HG02759 (cell line): Measurements from ENCODE around the gene RHBDL2.
"Not testable (repeated sequence)": the region's sequence is repeated elsewhere in the genome, so short reads cannot be mapped to it uniquely, and the experiment has no call there.

Source experiments
- ATAC-seq: cut with Tn5 transposase; IDR thresholded peaks from one replicate; pipeline ENCODE4 v1.9.1; 2021; ENCODE audit warnings: mild to moderate bottlenecking, moderate library complexity; ENCODE audit not compliant: unreplicated experiment

Gene RHBDL2, protein sequence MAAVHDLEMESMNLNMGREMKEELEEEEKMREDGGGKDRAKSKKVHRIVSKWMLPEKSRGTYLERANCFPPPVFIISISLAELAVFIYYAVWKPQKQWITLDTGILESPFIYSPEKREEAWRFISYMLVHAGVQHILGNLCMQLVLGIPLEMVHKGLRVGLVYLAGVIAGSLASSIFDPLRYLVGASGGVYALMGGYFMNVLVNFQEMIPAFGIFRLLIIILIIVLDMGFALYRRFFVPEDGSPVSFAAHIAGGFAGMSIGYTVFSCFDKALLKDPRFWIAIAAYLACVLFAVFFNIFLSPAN

DNA sequence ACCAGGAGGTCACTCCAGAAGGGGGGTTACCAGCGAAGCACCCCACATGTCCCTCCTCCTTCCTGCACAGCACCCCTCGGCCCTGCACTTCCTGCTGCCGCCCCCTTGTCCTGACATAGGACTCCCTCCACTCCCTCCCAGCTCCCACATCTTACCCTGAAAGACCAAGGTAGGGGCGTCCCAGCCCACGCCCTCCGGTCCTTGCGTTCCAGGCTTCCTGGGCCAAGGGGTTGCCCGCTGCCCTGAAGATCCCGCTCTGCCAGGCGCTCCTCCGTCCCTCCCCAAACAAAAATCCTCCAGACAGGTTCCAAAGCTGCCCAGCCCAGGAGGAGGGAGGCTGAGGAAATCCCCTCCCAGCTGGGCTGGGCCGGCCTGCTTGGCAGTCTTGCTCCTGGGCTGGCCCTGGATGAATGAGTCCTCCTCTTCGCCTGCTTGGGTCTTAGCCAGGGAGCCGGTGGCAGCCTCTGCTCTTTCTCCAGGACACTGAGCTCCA lies at the start of gene RHBDL2:
TSS of gene RHBDL2 (minus strand) at position 304 of the 493 bp plus-strand sequence. CDS start 22,618 bp downstream, outside the sequence.
- no peak for ATAC-seq

DNA sequence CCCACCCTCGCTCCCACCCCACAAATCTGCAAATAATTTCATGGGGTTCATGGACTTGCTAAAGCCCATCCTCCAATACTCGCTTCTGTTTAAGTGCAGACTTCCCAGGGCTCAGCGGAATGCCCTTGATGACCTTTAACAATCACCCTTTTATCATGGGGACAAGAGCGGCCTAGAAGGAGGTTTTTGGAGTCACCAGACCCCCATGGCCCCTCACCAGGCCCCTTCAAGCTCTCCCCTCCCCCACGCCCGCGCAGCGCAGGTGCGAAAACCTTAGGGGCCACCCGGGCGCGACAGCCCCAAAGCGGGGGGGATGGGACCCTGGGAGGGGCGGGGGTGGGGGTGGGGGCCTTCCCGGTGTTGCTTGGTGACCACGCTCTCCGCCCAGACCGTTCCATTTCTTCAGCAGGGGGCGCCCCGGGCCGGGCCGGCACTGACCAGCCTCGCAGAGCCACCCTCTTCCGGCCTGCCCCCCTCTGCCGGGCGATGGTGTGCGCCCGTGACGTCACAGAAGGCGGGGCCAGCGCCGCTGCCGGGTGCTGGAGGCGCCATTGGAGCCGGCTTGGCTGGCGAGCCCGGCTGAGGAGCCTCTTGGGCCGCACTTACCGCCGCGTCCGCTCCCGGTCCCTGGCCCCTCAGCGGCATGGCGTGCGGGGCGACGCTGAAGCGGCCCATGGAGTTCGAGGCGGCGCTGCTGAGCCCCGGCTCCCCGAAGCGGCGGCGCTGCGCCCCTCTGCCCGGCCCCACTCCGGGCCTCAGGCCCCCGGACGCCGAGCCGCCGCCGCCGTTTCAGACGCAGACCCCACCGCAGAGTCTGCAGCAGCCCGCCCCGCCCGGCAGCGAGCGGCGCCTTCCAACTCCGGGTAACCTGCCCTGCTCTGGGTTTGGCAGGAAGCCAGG lies 49.4 kb upstream of the RHBDL2 start, which contains the start of gene AKIRIN1:
TSS of gene AKIRIN1 (plus strand) at position 539 of the 900 bp plus-strand sequence. CDS start at position 644, 105 bp downstream.
- peak; percentile 96 for ATAC-seq

DNA sequence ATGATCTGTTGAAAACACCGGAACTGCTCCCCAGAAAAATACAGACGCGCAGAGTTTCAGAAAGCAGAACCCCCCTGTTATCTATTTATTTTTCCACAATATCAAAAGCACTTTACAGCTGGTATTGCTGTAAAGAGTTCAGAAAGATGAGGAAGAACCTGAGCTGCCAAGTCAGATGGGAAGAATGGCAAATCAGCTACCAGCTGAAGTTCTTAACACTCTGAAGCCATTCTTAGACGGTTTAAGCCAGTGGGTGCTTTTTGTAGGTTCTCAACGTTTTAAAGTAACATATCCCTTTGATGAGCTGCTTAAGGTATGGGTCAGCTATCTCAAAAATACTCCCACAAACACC lies 48.7 kb upstream of the RHBDL2 start:
- no peak for ATAC-seq

DNA sequence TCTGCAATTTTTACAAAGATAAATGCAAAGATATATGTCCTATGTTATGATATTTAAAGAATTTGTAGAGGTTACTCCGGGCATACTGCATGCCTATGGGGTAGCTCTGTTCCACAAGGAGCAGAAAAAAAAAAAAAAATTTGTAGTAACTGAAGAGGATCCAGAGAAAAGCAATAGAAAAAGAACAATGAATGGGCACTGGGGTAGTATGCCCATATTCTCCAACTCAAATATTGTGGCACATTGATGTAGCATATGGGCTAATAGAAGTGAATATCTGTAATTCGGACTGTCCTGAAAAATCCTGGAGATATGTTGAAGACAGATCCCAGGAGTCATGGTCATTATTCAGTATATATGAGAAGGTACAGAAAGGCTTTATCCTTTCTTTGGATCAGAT lies 48.3 kb upstream of the RHBDL2 start:
- no peak for ATAC-seq

DNA sequence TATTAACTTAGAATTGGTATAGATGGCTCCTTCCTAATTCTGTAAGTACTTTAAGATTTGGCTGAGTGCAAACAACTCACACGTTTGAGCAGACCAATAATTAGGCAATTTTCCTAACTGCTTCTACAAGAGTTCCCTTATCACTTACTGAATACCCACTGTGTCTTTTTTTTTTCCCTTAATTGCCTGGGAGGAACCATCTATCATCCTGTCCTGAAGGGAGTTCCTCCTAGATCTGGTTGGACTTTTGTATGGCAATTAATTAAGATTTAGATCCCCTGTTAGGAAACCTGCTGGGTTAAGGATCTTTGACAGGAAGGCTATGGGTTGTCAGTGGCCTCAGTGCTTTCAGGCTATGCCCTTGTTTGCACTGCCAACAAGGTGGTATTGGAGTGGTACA lies 37.8 kb upstream of the RHBDL2 start:
- ATAC-seq, result not testable (repeated sequence)

DNA sequence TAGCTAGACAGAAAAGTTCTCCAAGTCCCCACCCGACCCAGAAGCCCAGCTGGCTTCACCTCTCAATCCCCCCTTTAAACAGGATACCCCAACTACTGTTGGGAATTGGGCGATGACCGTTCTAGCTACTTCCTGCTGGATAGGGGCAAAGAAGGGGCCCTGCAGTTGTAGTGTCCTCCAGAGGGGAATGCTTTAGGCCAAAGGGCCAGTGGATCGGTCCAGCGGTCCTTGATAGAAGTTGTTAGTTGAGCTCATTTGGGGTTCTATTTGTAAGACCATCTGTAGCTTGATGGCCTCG lies 36.6 kb upstream of the RHBDL2 start:
- not testable (repeated sequence) for ATAC-seq

DNA sequence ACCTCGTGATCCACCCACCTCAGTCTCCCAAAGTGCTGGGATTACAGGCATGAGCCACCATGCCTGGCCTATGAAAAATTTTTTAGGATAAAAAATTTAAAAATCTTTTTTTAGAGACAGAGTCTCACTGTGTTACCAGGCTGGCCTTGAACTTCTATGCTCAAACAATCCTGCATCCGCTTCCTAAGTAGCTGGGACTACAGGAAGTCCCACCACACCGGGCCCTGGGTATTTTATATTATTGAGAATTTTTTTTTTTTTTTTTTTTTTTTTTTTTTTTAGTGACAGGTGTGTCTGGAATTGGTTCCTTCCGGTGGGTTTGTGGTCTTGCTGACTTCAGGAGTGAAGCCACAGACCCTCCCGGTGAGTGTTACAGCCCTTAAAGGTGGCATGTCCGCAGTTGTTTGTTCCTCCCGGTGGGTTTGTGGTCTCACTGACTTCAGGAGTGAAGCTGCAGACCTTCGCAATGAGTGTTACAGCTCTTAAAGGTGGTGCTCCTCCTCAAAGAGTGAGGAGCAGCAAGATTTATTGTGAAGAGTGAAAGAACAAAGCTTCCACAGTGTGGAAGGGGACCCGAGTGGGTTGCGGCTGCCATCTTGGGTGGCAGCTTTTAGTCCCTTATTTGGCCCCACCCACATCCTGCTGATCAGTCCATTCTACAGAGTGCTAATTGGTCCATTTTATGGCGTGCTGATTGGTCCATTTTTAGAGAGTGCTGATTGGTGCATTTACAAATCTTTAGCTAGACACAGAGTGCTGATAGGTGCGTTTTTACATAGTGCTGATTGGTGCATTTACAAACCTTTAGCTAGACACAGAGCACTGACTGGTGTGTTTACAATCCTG lies 36.0 kb upstream of the RHBDL2 start:
- not testable (repeated sequence) for ATAC-seq

DNA sequence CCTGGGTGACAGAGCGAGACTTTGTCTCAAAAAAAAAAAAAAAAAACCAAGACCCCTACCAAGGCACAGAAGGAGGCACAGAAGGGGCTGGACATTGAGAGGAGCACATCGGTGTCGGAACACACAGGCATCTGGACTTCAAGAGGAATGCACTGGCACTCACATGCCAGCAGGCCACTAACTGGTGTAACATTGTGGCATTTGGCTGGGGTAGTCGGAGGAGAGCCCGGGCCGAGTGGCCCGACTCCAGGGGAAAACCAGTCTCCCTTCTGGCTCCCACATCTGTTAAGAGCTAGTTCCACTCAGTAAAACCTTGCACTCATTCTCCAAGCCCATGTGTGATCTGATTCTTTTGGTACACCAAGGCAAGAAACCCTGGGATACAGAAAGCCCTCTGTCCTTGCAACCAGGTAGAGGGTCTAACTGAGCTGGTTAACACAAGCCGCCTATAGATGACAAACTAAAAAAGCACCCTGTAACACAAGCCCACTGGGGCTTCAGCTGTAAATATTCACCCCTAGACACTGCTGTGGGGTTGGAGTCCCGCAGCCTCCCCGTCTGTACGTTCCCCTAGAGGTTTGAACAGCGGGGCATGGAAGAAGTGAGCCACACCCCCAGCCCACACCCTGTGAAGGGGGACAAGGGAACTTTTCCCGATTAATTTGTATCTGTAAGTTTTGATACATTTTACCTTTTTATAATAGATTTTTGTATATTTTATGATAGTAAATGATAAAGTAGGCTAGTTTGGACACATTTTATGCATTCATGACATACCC lies 32.2 kb upstream of the RHBDL2 start:
- ATAC-seq, result no peak

DNA sequence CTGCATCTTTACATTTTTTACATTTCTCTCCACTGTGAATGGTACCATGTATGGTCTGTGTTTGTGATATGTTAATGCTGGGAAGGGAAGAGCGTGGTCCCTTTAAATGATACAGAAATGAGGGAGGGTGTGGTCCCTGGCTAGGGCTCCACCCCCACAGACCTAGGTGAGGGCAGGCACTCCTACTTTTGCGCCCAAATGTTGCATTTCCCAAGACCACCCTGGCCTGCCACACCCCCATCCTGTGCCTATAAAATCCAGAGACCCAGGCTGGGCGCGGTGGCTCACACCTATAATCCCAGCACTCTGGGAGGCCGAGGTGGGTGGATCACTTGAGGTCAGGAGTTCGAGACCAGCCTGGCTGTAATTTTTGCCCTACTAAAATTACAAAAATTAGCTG lies 31.5 kb upstream of the RHBDL2 start:
- ATAC-seq, result not testable (repeated sequence)

DNA sequence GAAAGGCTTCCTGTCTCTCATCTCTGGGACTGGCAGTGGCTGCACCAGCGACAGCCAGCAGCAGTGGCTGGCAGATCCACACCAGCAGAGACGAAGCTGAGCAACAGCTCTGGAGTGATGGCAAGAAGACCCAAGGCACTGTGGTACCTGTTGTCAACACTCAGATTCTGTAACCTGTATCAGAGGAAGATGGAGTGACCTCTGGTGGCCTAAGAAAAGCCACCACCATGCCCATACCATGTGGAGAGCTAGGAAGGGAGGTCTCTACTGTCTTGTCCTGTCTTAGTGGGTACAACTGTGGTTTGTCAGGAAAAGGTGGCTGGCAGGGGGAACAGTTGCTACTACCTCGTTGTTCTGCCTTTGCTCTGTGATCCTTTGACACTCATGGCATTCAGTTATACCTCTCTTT lies 22.5 kb upstream of the RHBDL2 start:
- no peak for ATAC-seq

DNA sequence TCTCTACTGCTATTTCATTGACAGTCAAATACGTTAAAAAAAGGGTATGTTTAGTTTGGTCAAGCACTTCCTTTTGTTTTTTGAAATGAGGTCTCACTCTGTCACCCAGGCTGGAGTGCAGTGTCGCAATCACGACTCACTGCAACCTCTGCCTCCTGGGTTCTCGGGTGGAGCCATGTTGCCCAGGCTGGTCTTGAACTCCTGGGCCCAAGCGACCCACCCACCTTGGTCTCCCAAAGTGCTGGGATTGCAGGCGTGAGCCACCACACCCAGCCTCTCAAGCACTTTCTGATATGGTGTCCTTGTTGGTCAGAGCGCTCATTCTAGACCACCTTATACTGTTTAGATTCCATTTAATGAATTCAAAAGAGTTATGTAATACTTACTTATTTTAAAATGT lies 20.9 kb upstream of the RHBDL2 start:
- no peak for ATAC-seq

DNA sequence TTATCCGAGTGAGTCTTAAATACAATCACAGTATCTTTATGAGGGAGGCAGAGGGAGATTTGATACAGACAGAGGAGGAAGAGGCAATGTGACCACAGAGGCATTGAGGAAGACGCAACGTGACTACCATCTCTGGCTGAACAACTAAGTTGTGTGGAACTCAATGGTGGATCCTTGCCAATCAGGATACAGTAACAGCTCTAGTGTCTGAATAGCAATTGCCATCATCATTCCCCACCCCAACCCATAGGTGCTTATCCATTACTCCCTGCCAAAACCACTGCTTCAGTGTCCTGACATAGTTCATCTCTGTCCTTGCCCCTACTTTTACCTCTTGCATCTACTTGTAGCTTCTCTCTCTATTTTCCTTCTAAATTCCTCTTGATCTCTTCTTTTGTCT lies 20.5 kb upstream of the RHBDL2 start:
- ATAC-seq, result no peak

DNA sequence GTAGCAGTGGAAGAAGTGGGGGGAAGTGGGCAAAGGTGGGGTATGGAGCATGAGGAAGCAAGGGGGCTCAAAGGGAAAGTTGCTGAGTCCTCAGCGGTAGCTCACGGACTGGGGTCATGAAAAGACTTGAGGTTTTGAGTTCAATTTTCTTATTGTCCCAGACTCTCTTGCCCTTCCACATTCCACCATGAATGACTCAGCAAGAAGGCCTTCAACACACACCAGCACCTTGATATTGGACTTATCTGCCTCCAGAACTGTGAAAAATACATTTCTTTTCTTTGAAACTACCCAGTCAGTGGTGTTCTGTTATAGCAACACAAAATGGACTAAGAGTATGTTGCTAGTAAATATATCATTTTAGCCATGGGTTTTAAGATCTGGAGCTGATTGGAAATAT lies 17.3 kb upstream of the RHBDL2 start:
- no peak for ATAC-seq

DNA sequence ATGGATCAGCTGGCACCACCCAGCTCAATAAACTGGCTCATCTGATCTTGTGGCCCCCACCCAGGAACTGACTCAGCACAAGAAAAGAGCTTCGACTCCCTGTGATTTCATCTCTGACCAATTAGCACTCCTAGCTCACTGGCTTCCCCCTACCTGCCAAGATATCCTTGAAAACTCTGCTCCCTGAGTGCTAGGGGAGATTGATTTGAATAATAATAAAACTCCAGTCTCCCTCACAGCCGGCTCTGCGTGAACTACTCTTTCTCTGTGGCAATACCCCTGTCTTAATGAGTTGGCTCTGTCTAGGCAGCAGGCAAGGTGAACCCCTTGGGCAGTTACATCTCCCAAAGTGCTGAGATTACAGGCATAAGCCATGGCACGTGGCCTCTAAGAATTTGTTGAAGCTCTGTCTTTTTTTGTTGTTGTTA lies 11.8 kb upstream of the RHBDL2 start:
- no peak for ATAC-seq

DNA sequence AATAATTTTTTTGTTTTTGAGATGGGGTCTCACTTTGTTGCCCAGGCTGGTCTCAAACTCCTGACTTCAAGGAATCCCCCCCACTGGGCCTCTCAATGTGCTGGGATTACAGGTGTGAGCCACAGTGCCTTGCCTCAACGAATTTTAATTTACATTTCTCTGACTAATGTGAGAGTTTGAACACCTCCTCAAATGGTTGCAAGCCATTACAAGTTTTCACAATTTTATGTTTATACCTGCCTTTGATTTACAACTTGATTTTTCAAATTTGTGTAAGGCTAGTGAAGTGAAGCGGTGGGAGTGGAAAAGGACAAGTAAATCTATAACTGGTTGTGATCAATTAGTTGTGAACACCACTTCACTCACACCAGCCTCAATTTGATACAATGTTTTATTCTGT lies 8.9 kb upstream of the RHBDL2 start:
- no peak for ATAC-seq

DNA sequence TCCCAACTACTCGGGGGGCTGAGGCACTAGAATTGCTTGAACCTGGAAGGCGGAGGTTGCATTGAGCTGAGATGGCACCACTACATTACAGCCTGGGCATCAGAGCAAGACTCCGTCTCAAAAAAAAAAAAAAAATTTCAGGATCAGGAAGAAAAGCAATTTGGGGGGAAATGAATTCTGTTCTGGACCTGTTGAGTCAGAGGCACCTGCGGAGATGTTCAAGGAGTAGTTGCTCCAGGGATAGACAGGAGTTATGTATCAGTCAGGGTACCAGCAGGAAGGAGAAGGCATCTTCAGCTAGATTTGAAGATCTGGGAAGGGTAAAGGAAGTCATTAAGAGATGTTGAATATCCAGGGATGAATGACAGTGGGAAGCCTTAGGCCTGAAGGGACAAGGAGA lies 2.9 kb upstream of the RHBDL2 start:
- ATAC-seq, result no peak

DNA sequence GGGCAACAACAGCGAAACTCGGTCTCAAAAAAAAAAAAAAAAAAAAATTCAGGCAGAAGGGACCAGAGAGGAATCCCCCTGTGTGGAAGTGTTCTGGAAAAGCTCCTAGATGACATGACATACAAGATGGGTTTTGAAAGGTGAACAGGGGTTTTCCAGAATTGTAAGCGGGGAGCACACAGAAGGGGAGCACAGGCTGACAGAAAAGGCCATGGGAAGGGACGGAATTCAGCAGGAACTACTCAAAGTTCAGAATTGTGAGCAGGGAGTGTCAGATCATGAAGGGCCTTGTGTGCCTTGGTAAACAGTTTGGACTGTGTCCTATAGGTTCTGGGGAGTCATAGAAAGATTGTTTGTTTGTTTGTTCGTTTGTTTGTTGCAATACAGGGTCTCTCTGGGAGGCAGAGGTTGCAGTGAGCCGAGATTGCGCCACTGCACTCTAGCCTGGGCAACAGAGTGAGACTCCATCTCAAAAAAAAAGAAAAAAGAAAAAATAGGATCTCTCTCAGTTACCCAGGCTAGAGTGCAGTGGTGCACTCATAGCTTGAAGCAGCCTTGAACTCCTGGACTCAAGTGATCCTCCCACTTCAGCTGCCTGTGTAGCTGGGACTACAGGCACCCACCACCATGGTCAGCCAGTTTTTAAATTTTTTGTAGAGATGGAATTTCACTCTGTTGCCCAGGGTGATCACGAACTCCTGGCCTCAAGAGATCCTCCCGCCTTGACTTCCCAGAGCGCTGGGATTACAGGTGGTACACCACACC lies 1.2 kb upstream of the RHBDL2 start:
- no peak for ATAC-seq

DNA sequence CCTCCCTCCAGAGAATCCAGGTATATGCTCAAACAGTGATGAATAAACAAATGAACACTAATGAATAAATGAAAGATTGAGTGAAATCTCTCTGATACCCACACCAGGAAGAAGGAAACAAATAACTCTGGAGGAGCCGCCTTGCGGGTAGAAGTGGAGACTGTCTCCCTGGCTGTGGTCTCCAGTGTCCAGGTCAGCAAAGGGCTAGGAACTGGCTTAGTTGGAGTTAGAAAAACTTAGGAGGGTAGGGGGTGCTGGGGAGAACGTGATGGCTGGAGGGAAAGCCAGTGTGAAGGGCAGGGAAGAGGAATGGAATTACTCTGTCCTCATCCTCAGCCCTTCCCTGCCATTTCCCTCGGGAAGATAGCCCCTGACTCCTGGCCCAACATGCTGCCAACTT lies 537 bp downstream of the RHBDL2 start:
- ATAC-seq, result no peak

DNA sequence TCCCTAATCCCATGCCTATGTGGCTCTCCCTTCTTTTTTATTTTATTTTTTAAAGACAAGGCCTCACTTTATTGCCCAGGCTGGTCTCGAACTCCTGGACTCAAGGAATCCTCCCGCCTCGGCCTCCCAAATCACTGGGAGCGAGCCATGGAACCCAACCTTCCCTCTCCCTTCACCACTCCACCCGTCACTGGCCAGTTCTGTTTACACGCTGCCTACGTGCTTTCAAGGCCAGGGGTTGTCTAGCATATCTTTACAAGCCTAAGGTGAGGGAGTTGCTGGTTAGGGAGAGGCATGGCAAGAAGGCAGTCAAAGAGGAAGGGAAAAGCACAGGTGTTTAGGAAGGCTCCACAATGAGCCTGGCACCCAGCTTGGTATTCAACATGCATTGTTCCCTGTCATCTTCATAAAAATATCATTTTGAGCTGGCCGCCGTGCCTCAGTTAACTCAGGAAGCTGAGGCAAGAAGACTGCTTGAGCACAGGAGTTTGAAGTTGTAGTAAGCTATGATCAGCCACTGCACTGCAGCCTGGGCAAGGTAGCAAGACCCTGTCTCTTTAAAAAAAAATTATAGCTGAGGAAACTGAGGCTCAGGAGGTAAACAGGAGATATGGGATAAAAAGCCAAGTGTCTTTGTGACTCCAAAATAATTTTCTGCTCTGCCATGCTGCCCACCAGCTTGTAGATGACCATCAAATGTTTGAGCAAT lies 1.1 kb downstream of the RHBDL2 start:
- ATAC-seq, result no peak
